Globus pallidus (tissue), 1 donor: ENCODE measurements around the gene FAM171A2.
A peak's percentile ranks its signal among the peaks of the same experiment; 100 is the strongest.
"Not testable (repeated sequence)": the region's sequence is repeated elsewhere in the genome, so short reads cannot be mapped to it uniquely, and the experiment has no call there.

Experiments
- DNase-seq: peaks from one replicate; pipeline ENCODE4 v3.0.0-alpha.2; 2015; ENCODE audit warnings: low spot score

Gene FAM171A2

DNA sequence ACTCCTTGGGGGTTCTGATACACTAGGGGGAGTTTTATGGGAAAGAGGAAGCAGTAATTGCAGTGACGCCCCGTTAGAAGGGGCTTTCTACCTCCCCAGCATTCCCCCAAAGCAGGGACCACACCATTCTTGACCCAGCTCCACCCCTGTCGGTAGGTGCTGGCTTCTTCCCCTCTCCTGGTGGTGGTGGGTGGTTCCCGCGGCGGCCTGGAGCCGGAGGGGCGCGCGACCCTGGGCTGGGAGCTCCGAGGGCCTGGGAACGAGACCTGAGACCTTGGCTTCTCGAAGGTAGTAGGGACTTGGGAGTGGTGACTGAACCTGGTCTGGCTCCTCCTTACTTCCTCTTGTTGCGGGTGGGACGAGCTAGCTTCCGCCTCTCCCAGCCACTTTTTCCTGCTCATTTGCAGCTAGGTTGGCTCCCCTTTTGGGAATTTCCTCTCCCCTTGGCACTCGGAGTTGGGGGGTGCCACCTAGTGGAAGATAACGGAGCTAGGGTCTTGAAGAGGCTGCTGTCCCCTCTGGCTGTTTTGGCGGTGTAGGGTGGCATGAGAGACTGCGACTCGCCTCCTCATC is 18.1 kb downstream of the FAM171A2 start:
- DNase-seq, result peak; percentile 62

DNA sequence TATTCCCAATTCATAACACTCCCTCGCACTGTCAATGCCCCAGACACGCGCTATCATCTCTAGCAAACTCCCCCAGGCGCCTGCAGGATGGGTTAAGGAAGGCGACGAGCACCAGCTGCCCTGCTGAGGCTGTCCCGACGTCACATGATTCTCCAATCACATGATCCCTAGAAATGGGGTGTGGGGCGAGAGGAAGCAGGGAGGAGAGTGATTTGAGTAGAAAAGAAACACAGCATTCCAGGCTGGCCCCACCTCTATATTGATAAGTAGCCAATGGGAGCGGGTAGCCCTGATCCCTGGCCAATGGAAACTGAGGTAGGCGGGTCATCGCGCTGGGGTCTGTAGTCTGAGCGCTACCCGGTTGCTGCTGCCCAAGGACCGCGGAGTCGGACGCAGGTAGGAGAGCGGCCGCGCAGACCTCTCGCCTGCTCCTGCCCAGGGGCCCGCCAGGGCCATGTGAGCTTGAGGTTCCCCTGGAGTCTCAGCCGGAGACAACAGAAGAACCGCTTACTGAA is 18.7 kb downstream of the FAM171A2 start, which contains the start of gene GRN:
GRN (plus strand) TSS at position 364 of the 515 bp plus-strand sequence. CDS start 3,863 bp downstream, outside the sequence.
- peak; percentile 99 for DNase-seq

DNA sequence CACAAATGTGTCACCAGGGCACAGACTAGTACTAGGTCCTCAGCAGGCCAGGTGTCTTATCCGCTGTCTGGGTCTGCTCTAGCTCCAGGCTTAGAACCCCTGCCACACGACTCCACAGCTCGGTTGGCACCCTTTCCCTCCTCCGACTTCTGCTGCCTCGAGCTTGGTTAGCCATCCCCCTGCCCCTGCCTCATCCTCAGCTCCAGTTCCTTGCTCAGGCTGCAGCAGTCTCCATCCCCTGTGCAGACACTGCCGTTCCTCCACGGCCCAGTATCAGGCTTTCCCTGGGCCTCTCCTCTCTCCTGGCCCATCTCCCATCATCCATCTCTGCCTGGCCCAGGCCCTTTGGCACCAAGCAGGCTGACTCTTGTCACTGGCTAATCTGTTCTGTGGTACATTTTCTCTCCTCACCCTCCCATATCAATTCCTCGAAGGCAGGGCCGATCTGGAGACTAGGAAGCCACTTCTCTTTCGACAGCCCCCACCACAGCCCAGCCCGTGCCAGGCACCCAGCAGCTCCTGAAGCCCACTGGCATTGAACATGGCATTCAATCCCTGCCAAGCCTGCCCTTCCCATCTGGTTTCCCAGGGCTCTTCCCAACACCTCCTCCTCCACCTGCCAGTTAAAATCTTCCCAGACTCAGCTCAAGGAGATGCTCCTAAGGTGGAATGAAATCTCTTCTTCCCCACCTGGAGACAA is 20.0 kb downstream of the FAM171A2 start:
- DNase-seq, result no peak

DNA sequence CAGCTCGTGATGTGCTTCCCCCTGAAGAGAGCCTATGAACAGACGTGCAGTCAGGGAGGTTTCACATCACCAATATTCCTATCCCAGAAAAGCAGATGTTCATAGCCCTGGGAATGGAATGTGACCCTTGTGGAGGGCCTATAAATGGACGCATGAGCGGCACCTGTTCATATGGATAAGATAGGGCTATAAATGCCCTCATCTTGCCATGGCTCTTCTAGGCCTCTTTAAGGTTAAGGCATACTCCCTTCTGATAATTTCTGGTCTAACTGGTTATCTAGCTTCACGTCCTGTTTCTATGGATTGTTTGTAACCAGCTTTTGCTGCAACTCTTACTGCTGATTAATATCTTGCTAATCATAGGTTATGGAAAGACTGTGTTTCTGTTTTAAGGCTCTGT is 23.1 kb downstream of the FAM171A2 start:
- not testable (repeated sequence) for DNase-seq

DNA sequence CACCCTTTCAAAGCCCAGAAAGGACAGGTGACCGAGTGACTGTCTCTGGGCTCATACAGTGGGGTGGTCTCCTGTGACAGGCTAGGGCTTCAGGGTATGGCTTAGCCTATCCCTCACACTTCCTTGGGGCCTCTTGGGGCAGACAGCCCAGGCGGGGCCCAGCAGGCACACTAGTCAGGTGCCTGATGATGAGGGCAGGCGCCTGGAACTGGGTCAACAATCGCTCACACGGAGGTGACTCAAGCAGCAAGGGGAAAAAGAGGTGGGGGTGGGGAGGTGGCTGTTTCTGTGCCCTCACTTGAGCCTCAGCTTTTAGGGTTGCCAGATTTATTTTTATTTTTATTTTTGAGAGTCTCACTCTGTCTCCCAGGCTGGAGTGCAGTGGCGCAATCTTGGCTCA is 25.0 kb downstream of the FAM171A2 start:
- DNase-seq, result no peak

DNA sequence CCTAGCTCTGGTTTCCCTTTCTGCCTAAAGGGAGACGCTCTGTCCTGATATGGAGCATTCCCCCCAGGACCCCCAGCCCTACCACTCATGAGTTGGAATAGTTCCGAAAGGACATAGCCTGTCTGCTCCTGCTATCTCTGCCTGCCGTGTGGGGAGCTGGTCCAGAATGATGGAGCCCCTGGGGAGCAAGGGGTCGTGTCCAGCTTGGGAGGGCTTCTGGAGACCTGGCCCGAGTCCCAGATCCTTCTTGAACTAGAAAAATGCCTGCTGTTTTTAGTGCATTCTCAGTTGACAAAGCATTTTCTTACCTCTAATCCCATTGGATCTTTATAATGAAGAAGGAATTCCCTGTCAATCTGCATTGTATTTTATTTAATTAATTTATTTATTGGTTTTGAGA is 27.7 kb downstream of the FAM171A2 start:
- no peak for DNase-seq

DNA sequence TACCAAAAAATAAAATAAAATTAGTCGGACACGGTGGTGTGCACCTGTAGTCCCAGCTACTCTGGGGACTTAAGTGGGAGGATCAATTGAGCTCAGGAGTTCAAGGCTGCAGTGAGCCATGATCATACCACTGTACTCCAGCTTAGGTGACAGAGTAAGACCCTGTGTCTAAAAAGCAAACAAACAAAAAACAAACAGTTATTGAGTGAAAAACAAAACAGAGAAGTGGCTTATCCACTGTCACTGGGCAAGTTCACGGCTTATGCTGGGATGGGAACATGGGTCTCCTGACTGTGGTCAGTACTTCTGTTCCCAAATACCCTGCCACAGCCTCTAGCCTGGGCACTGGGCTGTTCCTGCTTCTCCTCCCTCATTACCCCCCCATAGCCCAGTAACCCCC is 28.1 kb downstream of the FAM171A2 start:
- no peak for DNase-seq

DNA sequence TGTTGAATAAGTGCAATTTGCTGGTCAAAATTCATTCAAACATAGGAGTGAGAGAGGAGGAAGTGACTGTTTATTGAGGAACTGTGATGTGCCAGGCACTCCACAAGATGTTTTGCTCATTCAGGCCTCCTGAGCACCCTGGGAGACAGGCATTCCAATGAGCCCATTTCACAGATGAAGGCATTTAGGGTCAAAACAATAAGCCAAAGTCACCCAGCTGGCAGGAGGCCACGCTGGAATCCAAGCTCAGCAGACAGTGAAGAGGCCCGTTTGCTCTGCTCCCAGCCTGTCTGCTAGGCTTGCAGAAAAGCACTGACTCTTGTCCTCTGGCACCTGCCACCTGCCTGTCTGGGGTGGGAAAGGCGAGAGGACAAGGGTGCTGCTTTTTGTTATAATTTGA is 28.9 kb downstream of the FAM171A2 start:
- DNase-seq, result no peak

DNA sequence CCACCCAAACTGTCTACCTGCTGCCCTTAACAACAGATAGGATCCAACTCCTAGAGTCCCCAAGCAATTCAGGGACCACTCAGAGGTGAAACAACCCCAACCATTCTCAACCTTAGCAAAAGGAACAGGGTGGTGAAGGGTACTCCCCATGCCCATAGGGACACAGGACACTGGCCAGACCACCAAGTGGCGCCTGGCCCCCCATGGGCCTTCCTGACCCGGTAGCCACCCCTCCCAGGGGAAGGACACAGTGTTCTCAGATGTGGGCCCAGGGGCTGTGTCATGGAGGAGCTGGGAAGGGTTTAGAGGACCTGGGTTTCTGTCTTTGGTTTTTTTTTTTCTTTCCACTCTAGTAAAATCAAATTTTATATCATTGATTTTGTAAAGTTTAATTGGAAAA is 29.3 kb downstream of the FAM171A2 start:
- DNase-seq, result no peak

DNA sequence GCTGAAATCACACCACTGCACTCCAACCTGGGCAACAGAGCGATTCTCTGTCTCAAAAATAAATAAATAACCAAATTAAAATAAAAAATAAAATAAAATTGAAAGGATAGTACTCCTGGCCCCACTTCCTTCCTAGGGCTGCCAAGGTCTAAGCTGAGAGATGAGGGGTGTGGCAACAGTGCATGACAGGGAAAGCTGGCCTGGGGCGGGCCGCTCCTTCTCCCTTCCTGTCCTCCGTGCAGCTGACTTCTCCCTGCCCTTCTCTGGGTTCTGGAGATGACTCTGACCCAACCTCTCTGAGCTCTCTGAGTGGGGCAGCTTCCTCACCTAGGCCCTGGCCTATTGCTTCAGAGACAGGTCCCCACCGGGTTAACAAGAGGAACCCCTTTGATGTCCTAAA is 30.3 kb downstream of the FAM171A2 start:
- no peak for DNase-seq

DNA sequence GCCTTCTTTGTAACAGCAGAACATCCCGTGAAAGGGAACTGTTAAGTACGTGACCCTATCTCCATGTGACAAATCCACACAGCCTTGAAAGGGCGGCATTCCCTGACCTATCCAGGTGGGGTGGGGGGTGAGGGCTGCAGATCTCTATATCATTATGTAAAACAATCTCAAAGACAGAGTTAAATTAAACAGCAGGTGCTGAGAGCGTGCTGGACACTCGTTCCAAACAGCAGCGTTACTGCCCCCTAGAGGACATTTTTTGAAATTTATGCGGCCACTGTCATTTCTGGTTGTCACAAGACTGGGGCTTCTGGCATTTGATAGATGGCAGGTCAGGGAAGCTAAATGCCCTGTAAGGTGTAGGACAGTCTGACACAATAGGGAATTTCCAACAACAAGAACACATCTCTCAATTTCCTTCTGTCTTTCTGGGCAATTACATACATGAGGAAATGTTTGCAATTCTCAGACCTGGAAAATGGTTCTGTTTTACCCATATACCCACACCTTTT is 32.3 kb downstream of the FAM171A2 start:
- DNase-seq, result peak; percentile 70

DNA sequence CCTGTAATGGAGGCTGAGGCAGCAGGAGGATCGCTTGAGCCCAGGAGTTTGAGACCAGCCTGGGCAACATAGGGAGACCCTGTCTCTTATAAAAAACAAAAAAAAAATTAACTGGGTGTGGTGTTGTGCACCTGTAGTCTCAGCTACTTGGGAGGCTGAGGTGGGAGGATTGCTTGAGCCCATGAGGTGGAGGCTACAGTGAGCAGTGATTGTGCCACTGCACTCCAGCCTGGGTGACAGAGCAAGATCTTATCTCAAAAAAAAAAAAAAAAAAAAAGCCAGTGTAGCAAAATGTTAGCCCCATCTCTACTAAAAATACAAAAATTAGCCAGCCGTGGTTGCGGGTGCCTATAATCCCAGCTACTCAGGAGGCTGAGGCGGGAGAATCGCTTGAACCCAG is 33.4 kb downstream of the FAM171A2 start:
- not testable (repeated sequence) for DNase-seq

DNA sequence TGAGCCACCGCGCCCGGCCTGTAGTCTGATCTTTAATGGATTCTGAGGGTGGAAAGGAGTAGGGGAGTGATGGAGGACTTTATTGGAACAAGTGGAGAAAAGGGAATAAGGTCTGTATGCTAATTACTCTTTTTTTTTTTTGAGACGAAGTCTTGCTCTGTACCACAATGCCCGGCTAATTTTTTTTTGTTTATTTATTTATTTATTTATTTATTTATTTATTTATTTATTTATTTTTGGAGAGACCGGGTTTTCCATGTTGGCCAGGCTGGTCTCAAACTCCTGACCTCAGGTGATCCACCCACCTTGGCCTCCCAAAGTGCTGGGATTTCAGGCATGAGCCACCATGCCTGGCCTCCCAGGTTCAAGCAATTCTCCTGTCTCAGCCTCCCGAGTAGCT is 34.1 kb downstream of the FAM171A2 start:
- not testable (repeated sequence) for DNase-seq

DNA sequence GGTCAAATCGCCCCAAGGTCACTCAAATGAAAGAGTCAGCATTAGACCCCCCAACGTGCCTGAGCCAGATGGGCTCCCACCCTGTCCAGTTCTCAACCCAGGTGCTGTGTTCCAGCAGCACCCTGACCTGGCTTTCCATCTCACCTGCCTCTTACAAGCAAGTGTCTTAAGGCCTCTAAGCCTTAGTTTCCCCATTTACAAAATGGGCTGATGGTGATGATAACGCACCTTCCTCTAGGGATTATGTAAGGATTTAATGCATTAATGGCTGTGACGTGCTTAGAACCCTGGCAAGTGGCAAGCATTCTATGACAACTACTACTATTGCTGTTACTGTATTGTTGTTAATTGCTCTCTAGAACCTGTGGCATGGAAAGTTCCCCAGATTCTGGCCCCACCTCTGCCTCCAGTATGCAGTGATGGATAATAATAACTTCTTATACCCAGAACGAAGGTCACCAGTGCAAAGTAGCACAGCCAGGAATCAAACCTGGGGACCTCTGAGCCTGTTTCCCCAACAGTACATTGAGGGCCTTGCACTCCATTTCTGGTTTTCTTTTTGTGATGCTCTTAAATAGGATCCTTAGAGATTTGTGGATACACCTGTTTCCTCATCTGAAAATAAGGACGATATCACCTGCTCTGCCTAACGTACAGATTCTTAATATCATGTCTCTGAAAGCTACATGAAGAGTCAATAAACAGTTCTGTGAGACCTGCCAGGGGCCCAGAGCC is 35.8 kb downstream of the FAM171A2 start:
- no peak for DNase-seq

DNA sequence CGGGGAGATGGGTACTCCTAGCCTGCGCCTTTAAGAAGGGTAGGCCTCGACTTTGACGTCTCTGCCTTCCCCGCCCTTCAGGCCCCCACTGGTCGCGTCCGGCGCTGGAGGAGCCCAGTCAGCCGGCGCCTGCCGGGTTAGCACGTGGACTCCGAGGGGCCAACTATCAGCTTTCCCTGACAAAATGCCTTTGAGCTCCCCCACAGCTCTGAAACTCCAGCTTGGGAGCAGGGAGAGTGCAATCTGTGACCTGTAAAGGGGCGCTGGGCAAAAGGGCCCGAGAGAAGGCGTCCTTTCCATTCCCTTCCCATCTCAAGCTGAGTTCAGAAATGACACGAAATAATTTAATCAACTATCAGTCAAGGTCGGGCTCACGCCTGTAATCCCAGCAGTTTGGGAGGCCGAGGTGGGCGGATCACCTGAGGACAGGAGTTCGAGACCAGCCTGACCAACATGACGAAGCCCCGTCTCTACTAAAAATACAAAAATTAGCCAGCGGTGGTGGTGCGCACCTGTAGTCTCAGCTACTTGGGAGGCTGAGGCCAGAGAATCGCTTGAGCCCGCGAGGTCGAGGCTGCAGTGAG is 36.7 kb downstream of the FAM171A2 start:
- DNase-seq, result peak; percentile 98

DNA sequence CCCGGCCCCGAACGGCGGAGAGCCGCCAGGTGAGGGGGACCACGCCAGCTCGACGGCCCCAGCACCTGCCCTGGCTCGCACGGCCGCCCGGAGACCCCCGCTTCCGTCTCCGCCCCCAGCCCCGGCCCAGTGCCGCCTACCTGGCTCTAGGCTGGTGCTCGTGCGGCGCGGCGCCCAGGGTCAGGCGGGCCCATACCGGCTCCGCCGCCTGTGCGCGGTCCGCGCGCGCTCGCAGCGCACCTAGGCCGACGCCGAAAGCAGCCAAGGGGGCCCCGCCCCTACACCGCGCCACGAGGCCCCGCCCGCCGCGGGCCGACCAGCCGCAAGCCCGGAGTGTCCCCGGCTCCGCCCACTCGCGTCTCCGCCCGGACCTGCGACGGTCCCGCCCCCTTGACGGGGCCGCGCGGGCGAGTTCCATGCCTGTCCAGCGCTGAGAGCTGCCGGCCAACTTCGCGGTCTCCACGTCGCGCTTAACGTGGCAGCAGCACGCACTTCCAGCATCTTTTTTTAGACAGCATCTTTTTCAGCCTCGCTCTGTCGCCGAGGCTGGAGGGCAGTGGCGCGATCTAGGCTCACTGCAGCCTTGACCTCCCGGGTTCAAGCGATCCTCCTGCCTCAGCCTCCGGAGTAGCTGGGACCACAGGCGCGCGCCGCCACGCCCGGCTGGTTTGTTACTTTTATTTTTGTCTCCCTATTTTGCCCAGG is 38.9 kb downstream of the FAM171A2 start, which contains the start of gene SLC25A39:
SLC25A39 (minus strand) TSS at position 253 of the 705 bp plus-strand sequence. CDS start 1,261 bp downstream, outside the sequence.
- DNase-seq, result peak; percentile 90

DNA sequence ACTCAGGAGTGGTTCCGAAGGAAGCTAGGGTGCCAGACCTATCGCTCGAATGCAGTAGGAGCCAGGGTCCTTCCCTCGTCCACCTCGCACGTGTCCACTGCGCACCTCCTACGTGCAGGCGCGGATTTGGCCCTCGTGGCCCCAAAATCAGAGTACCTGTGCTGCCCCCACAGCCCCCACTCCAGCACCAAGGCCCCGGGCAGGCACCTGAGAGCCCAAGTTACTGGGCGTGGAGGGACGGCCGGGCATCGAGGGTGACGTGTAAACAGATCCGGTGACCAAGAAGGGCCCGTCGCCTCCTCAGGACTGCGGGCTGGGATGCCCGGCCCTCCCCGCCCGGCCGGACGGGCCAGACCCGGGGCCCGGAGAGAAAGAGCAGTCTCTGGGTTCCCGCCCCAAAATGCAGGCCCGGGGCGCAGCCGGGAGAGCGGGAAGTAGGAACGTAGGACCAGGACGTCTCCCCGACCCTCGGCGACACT is 39.5 kb downstream of the FAM171A2 start:
- no peak for DNase-seq

DNA sequence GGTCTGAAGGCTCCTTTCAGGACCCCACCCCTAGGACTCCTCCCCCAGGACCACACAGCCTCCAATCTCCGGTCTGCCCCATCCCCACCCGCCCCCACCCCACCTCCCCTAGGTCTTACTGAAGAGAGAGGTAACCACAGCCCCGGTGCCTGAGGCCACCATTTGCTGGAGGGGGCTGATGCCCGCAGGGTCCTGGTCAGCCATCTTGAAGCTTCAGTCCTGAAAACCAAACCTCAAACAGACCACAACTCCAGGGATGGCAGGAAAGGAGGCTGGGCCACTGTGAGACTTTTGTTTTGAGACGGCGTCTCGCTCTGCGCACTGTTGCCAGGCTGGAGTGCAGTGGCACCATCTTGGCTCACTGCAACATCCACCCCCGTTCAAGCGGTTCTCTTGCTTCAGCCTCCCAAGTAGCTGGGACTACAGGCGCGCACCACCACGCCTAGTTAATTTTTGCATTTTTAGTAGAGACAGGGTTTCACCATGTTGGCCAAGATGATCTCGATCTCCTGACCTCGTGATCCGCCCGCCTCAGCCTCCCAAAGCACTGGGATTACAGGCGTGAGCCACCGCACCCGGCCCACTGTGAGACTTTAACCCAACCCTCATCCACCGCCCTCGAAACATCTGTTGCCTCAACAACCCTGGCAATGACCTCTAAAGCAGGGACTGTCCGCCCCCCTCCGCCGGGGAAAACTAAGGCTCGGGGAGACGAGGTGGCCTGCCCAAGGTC is 40.1 kb downstream of the FAM171A2 start:
- no peak for DNase-seq

DNA sequence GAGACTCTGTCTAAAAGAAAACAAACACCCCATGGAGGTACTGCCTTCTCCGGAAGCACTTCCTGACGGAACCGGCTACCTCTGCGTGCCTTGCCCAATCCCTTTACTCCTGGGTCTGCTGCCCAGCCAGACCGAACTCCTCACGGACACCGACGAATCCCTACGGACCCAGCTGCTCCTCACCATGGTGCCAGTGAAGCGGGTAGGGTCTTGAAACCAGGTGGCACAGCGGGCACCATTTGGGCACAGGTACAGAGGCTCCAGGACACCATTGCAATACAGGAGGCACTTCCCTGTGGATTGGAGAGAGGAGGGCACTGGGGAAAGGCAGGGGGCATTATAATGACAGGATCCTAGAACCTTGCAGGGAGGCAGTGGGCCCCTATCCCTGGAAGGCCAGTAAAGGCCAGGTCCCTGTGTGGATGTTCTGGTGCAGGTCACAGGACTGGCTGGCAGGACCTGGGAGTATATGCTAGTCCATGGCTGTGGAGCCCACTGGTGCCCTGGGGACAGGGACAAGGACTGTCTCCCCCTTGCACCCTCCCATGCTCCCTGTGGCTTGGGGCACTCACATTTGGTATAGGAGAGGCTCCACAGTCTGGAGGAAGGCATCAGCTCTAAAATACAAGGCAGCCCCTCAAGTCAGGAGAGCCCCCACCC is 41.3 kb downstream of the FAM171A2 start:
- DNase-seq, result no peak
